ENCODE data around the gene ARAP2.

DNA sequence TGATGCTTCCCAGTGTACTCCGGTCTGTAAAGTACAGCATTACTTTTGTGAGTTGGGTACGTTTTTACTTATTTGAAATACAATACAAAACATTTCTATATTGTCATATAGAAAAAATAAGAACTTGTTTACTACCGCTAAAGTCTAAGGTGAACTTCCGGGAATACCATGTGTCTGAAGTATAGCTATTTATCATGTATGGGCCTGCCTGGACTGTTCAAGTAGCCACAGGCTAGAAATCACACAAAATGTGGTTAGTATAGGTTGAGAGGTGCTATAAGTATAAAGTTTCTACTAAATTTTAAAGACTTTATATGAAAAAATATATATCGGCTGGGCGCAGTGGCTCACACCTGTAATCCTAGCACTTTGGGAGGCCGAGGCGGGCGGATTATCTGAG lies 152.3 kb downstream of the ARAP2 start:
- TF ChIP-seq EP300 (IDR thresholded peaks at IDR 0.05) (no peak), CTCF (IDR thresholded peaks at IDR 0.05) (no peak), POLR2AphosphoS5 (IDR thresholded peaks at IDR 0.05) (no peak), POLR2A (IDR thresholded peaks at IDR 0.05; ENCODE audit: low read depth) (no peak)
